Activated naive CD8-positive, alpha-beta T cell treated with anti-CD3 and anti-CD28 coated beads, Interleukin-2, amount 10 ng/mL, durations not matched to agents 7 days and 5 days (primary cell): Measurements from ENCODE around the gene KLK10. TPM values are rescaled to one million over a fixed set of nuclear protein-coding genes. Genes with fewer than 3 reads are reported as not detected.

ENCODE experiments used
- ATAC-seq: fragments of 150-1000 bp; cut with Tn5 transposase; one replicate; pipeline ENCODE4 v1.10.0; 2021; ENCODE audit warnings: low read depth, moderate library complexity
- POLR2A ChIA-PET: fragments of 350-600 bp; sonication (Branson Sonifier 250); formaldehyde crosslinking; loops from one replicate; lab custom pipeline; 2021; ENCODE audit warnings: antibody characterized with exemption; lab: Charles Lee
- DNase-seq: peaks from one replicate; pipeline ENCODE4 v3.0.0; 2021
- H3K27ac Mint-ChIP-seq: one replicate; pipeline ENCODE4 v1.8.0; 2022; ENCODE audit warnings: mild to moderate bottlenecking, mixed read lengths
- H3K27me3 Mint-ChIP-seq: one replicate; pipeline ENCODE4 v1.8.0; 2022; ENCODE audit warnings: mild to moderate bottlenecking, moderate library complexity, mixed read lengths
- H3K36me3 Mint-ChIP-seq: one replicate; pipeline ENCODE4 v1.8.0; 2021; ENCODE audit warnings: mild to moderate bottlenecking, mixed read lengths
- H3K4me1 Mint-ChIP-seq: one replicate; pipeline ENCODE4 v1.8.0; 2021; ENCODE audit warnings: mixed read lengths
- H3K4me3 Mint-ChIP-seq: one replicate; pipeline ENCODE4 v1.8.0; 2022; ENCODE audit warnings: mild to moderate bottlenecking, moderate library complexity, mixed read lengths
- H3K9me3 Mint-ChIP-seq: one replicate; pipeline ENCODE4 v1.8.0; 2021; ENCODE audit warnings: mixed read lengths
- total RNA-seq, 2 experiments: library from RNA; stranded (reverse); gene quantifications; one replicate each; pipeline ENCODE4 v1.2.3, GENCODE V29; 2021

Gene KLK10
- total RNA-seq = not detected

DNA sequence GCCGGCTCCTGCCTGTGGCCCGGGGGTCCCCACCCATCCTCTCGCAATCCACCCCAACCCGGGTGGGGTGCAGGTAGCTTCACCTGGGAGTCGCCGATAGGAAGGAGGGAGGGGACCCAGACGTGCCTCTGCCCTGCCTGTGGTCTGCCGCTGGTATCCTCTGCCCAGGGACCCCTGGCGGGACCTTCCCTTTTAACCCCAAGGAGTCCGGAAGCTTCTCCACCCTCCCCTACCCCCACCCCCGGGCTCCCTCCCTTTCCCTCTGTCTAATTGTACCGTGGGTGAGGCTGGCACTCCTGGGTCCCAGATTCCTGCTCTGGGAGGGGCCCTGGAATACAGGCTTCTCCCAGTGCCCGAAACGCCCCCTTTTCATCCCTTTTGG is at the start of gene KLK10:
TSS of gene KLK10 (minus strand) at position 166 of the 382 bp plus-strand sequence. CDS start 579 bp downstream, outside the sequence.
- H3K27ac Mint-ChIP-seq = no peak within 1 kb of the TSS

DNA sequence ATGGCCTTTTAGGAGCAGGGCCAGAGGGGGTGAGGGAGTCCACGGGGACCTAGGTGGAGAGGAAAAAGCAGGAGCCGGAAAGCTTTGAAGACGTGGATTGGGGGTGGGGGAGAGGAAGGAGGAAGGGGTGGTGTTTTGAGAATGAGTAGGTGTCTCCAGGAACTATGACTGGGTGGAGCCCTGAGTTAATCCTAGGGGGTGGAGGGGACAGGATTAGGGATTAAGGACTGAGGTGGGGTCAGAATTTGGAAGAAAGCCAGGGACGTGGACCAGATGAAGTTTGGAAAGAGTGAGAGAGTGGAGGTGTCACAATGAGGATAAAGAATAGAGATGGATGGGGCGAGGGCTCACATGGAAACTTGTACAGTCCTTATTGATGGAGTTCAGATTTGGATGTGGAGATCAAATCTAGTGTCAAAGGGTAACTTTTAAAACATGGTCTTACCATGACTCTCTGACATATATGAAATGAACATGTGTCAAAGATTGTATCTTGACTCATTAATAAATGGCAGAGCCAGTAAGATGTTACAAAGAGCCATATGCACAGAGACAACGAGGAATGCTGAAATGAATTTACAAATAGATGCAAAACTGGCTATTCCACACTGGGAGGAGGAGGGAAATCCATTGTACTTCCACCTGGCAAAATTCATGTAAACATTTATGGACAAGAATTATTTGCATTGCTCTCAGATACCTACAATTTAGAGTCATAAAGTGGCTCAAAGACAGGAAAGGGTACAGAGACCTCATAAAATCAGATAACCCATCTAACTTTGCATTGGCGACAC is 47.1 kb upstream of the KLK10 start:
- no peaks in the 10 kb centered on the region for H3K36me3 Mint-ChIP-seq
- no peak overlapping the region for H3K4me3 Mint-ChIP-seq
- peaks cover 2% of the 10 kb centered on the region for H3K4me1 Mint-ChIP-seq
- no peak overlapping the region for H3K27ac Mint-ChIP-seq
- no peaks in the 10 kb centered on the region for H3K9me3 Mint-ChIP-seq
- no peak for ATAC-seq
- DNase-seq = no peak
- peaks cover 29% of the 10 kb centered on the region for H3K27me3 Mint-ChIP-seq
- POLR2A ChIA-PET = interaction anchor here (0.6 kb wide), 1 partner anchor 1460 kb away, joined by 3 read pairs; no protein-coding TSS in a partner anchor

More for the DNA sequence above, at the start of gene KLK10:
- Mint-ChIP-seq H3K27me3 (peaks cover 64% of the 10 kb centered on the region), H3K9me3 (no peaks in the 10 kb centered on the region), H3K36me3 (no peaks in the 10 kb centered on the region), H3K4me3 (peak within 1 kb of the TSS; percentile 72), H3K4me1 (peaks cover 19% of the 10 kb centered on the region)
- DNase-seq (no peak), ATAC-seq (no peak)
- POLR2A ChIA-PET = interaction anchor here (1.0 kb wide), 1 partner anchor 8 kb away, joined by 3 read pairs; no protein-coding TSS in a partner anchor

DNA sequence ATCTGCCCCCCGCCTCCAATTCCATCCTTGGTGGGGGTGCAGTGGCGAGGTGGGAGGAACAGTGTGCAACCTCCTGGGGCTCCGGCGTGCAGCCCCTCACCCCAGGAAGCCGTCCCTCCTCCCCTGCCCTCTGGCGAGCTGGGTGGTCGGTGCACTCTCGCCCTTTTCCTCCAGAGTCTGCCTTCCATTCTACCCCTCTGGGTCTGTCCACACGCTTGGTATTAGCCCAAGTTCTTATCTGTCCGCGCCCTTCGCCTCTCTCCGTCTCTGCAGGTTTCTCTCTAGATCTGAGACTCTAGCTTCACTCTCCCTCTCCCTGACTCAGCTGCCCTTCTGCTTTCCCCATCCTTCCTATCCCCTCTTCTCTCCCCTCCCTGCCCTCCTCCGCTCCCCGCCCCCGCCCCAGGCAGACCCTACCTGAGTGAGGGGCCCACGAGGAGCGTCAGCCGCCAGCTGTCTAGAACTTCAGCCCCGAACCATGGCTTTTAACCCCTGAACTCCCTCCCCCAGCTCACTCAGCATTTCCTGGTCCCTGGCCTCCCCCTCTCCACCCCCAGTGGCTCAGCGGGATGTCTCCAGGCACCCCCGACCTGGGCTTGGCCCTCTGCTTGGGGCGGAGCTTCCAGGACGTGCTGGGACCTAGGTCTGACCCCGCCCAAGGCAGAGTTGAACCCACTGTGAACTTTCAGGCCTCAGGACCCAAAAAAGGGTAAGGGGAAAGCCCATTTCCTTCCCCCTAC is 45.9 kb upstream of the KLK10 start:
- no peaks in the 10 kb centered on the region for H3K36me3 Mint-ChIP-seq
- no peak overlapping the region for H3K4me3 Mint-ChIP-seq
- ATAC-seq (no peak), DNase-seq (no peak)
- POLR2A ChIA-PET = no interaction called here
- peaks cover 2% of the 10 kb centered on the region for H3K4me1 Mint-ChIP-seq
- no peaks in the 10 kb centered on the region for H3K9me3 Mint-ChIP-seq
- no peak overlapping the region for H3K27ac Mint-ChIP-seq
- H3K27me3 Mint-ChIP-seq = peaks cover 30% of the 10 kb centered on the region

GRCh38 chr19:51064534-51065220 is 45.2 kb upstream of the KLK10 start, which contains the start of gene KLK13:
TSS of gene KLK13 (minus strand) at chr19:51065092. CDS start at chr19:51065067, 25 bp downstream.
- Mint-ChIP-seq H3K4me1 (peaks cover 2% of the 10 kb centered on the region), H3K27me3 (peaks cover 30% of the 10 kb centered on the region), H3K36me3 (no peaks in the 10 kb centered on the region), H3K4me3 (no peak within 1 kb of the TSS), H3K27ac (no peak within 1 kb of the TSS), H3K9me3 (no peaks in the 10 kb centered on the region)
- POLR2A ChIA-PET = interaction anchor here (0.7 kb wide), 1 partner anchor 491 kb away, joined by 4 read pairs; no protein-coding TSS in a partner anchor
- ATAC-seq (no peak), DNase-seq (no peak)

- Mint-ChIP-seq H3K27me3 (peaks cover 33% of the 10 kb centered on the region), H3K27ac (no peak overlapping the region), H3K4me3 (no peak overlapping the region), H3K4me1 (peaks cover 2% of the 10 kb centered on the region), H3K36me3 (no peaks in the 10 kb centered on the region), H3K9me3 (no peaks in the 10 kb centered on the region)
- DNase-seq (no peak), ATAC-seq (no peak)
- POLR2A ChIA-PET = no interaction called here
Measured at GRCh38 chr19:51063664-51064063, 44.2 kb upstream of the KLK10 start.

DNA sequence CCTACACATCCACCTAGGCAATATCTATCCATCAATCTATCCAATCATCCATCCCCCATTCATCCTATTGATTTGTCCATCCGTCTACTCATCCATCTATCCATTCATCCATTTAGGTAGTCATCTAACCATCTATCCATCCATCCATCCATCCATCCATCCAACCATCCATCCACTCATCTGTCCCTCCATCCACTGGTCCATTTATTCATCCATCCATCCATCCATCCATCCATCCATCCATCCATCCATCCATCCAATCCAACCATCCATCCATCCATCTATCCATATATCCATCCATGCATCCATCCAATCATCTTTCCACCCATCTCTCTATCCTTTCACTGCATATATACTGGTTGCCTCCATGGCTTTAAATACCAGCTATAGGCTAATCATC is 41.5 kb upstream of the KLK10 start:
- Mint-ChIP-seq H3K27ac (no peak overlapping the region), H3K4me1 (peaks cover 2% of the 10 kb centered on the region), H3K27me3 (peaks cover 25% of the 10 kb centered on the region), H3K9me3 (no peaks in the 10 kb centered on the region), H3K4me3 (no peak overlapping the region), H3K36me3 (no peaks in the 10 kb centered on the region)
- POLR2A ChIA-PET = no interaction called here
- ATAC-seq = no peak
- no peak for DNase-seq

- DNase-seq = no peak
- Mint-ChIP-seq H3K9me3 (no peaks in the 10 kb centered on the region), H3K4me1 (peaks cover 1% of the 10 kb centered on the region), H3K4me3 (no peak overlapping the region), H3K36me3 (no peaks in the 10 kb centered on the region), H3K27ac (no peak overlapping the region), H3K27me3 (peaks cover 28% of the 10 kb centered on the region)
- POLR2A ChIA-PET = no interaction called here
- ATAC-seq = no peak
Measured at GRCh38 chr19:51060336-51060735, 40.8 kb upstream of the KLK10 start.

DNA sequence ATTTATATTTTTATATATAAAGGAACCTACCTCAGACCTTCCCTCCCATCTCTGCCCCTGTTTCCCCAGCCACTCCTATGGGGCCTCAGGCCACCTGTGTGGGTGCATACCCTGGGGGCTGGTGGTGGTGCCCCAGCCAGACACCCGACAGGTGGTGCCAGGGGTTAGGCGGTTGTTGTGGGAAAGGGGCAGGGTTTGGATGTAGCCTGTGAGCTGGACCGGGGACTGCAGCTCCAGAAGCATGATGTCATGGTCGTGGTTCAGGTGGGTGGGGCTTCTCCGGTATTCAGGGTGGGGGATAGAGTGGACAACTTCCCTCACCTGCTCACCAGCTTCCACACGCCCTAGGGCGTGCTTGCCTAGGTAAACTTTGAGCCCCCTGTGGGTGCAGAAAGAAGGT is 40.2 kb upstream of the KLK10 start:
- peaks cover 27% of the 10 kb centered on the region for H3K27me3 Mint-ChIP-seq

DNA sequence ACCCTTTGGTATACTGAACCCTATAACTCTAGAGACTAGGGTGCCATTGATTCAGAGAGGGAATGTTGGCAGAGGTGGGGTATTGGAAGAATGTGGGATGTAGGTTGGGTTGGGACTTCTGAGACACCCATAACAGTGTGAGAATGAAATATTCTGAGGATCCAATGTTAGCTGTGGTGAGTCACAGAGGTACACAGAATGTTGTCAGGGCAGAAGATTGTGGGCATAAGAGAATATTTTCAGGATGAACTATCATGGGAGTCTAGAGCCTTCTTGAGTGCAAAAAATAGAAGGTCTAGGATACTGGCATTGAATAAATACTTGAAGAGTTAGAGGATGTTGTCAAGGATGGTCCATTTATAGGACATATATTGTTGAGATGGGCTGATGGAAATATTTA is 36.4 kb upstream of the KLK10 start:
- no peak for DNase-seq
- Mint-ChIP-seq H3K9me3 (no peaks in the 10 kb centered on the region), H3K4me1 (no peaks in the 10 kb centered on the region), H3K27ac (no peak overlapping the region), H3K27me3 (peaks cover 23% of the 10 kb centered on the region), H3K4me3 (no peak overlapping the region), H3K36me3 (no peaks in the 10 kb centered on the region)
- POLR2A ChIA-PET = no interaction called here
- ATAC-seq = no peak

More for the DNA sequence above, 40.2 kb upstream of the KLK10 start:
- H3K4me3 Mint-ChIP-seq = no peak overlapping the region
- no peaks in the 10 kb centered on the region for H3K4me1 Mint-ChIP-seq
- H3K9me3 Mint-ChIP-seq = no peaks in the 10 kb centered on the region
- no peak for ATAC-seq
- no peak overlapping the region for H3K27ac Mint-ChIP-seq
- DNase-seq = no peak
- H3K36me3 Mint-ChIP-seq = no peaks in the 10 kb centered on the region
- POLR2A ChIA-PET = no interaction called here

DNA sequence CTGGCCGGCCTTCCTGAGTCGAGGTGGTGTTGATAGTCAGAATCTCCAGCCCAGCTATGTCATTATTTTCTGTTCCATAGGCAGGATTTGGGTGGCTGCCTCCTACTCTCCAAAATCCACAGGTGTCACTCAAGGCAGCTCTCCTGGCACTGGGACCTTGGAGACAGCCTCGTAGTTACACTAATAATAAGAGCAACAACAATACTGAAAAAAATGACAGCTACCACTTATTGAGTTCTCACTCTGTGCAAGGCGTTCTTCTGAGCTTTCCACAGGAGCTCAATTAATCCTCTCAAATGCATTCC is 27.5 kb upstream of the KLK10 start:
- Mint-ChIP-seq H3K27ac (no peak overlapping the region), H3K27me3 (peaks cover 15% of the 10 kb centered on the region), H3K4me3 (no peak overlapping the region), H3K4me1 (no peaks in the 10 kb centered on the region), H3K9me3 (no peaks in the 10 kb centered on the region), H3K36me3 (no peaks in the 10 kb centered on the region)
- ATAC-seq (no peak), DNase-seq (no peak)
- POLR2A ChIA-PET = no interaction called here

DNA sequence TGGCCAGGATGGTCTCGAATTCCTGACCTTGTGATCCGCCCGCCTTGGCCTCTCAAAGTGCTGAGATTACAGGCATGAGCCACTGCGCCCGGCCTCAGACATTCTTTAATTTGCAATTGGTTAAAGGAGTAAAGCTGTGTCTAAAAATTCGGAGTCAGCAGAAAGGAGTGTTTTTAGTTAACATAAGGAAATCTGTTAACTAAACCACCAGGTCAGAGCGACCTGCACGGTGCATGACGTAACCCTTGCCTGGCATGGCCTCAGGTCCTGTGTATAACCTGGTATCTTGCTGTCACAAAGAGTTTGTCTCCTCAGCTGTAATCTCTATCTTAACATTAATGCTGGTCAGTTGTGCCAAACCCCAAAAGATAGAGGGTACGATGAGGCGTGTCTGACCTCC is 24.8 kb upstream of the KLK10 start:
- no peaks in the 10 kb centered on the region for H3K4me1 Mint-ChIP-seq
- no peak for ATAC-seq

GRCh38 chr19:51043497-51043896 is 24.0 kb upstream of the KLK10 start:
- no peaks in the 10 kb centered on the region for H3K36me3 Mint-ChIP-seq
- H3K4me3 Mint-ChIP-seq = no peak overlapping the region
- DNase-seq (no peak), ATAC-seq (no peak)
- POLR2A ChIA-PET = no interaction called here
- no peak overlapping the region for H3K27ac Mint-ChIP-seq
- H3K4me1 Mint-ChIP-seq = no peaks in the 10 kb centered on the region
- H3K9me3 Mint-ChIP-seq = no peaks in the 10 kb centered on the region
- peaks cover 14% of the 10 kb centered on the region for H3K27me3 Mint-ChIP-seq

More for the DNA sequence above, 24.8 kb upstream of the KLK10 start:
- no peaks in the 10 kb centered on the region for H3K36me3 Mint-ChIP-seq
- POLR2A ChIA-PET = no interaction called here
- no peaks in the 10 kb centered on the region for H3K9me3 Mint-ChIP-seq
- peaks cover 14% of the 10 kb centered on the region for H3K27me3 Mint-ChIP-seq
- DNase-seq = no peak
- no peak overlapping the region for H3K4me3 Mint-ChIP-seq
- H3K27ac Mint-ChIP-seq = no peak overlapping the region

DNA sequence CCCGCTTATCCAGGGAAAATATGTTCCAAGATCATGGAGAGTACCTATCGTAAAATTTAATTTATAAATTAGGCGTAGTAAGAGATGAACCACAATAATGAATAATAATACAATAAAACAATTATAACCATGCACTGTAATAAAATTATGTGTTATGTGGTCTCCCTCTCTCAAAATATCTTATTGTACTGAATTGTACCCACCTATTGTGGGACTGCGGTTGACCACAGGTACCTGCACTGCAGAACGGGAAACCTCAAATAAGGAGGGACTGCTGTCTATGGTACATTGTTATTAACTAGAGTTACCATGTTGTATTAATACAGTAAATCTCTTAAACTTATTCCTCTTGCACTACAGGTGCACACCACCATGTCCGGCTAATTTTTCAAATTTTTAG is 20.6 kb upstream of the KLK10 start:
- H3K27ac Mint-ChIP-seq = no peak overlapping the region
- POLR2A ChIA-PET = no interaction called here
- H3K27me3 Mint-ChIP-seq = peaks cover 4% of the 10 kb centered on the region
- H3K4me1 Mint-ChIP-seq = no peaks in the 10 kb centered on the region
- H3K4me3 Mint-ChIP-seq = no peak overlapping the region
- no peak for DNase-seq
- H3K9me3 Mint-ChIP-seq = no peaks in the 10 kb centered on the region
- ATAC-seq = no peak
- H3K36me3 Mint-ChIP-seq = no peaks in the 10 kb centered on the region
